Uterus (tissue), 2 donors: Measurements from ENCODE around the gene CPT1C.

Experiments
- POLR2A ChIP-seq, 2 donors: fragments of 450-650 bp; IDR thresholded peaks; one replicate each; pipeline ENCODE4 v1.6.1; 2016; ENCODE audit warnings: antibody characterized with exemption in 2 of 2, mild to moderate bottlenecking in 1 of 2, moderate library complexity in 1 of 2
- TF ChIP-seq, protein P1 (sequence below), 4 experiments: fragments of 200-600 bp in 2 of 4; fragments of 450-650 bp in 2 of 4; sonication (generic) in 2 of 4; IDR thresholded peaks; one replicate each; pipeline ENCODE4 v1.5.1; 2016 to 2019; ENCODE audit warnings: antibody characterized with exemption in 4 of 4, mild to moderate bottlenecking in 2 of 4, moderate library complexity in 1 of 4

- TF ChIP-seq, protein P1, sequence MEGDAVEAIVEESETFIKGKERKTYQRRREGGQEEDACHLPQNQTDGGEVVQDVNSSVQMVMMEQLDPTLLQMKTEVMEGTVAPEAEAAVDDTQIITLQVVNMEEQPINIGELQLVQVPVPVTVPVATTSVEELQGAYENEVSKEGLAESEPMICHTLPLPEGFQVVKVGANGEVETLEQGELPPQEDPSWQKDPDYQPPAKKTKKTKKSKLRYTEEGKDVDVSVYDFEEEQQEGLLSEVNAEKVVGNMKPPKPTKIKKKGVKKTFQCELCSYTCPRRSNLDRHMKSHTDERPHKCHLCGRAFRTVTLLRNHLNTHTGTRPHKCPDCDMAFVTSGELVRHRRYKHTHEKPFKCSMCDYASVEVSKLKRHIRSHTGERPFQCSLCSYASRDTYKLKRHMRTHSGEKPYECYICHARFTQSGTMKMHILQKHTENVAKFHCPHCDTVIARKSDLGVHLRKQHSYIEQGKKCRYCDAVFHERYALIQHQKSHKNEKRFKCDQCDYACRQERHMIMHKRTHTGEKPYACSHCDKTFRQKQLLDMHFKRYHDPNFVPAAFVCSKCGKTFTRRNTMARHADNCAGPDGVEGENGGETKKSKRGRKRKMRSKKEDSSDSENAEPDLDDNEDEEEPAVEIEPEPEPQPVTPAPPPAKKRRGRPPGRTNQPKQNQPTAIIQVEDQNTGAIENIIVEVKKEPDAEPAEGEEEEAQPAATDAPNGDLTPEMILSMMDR (IDR thresholded peaks at IDR 0.05), result no peak
- no peak for TF ChIP-seq POLR2A (IDR thresholded peaks at IDR 0.05)
Observed at GRCh38 chr19:49705919-49706318, 15.0 kb downstream of the CPT1C start.
